H9 (cell line): ENCODE results near the gene ABCC11. TPM values are rescaled to one million over a fixed set of nuclear protein-coding genes. Genes with fewer than 3 reads are reported as not detected.

Experiments
- DNase-seq: peaks from one replicate; pipeline ENCODE4 v3.0.0-alpha.2; 2017
- H2AFZ ChIP-seq: one replicate; pipeline ENCODE4 v1.6.1; 2013; ENCODE audit warnings: mild to moderate bottlenecking, low read length, control low read depth, moderate library complexity
- H2AK5ac ChIP-seq: 2 replicates; pipeline ENCODE4 v1.6.1; 2013; ENCODE audit warnings: low read length, control low read depth, mixed read lengths; ENCODE audit not compliant: insufficient read length
- H2BK120ac ChIP-seq: one replicate; pipeline ENCODE4 v1.6.1; 2013; ENCODE audit warnings: low read depth, mild to moderate bottlenecking, low read length, control low read depth, inconsistent platforms; ENCODE audit not compliant: poor library complexity, severe bottlenecking
- H2BK12ac ChIP-seq: 2 replicates; pipeline ENCODE4 v1.6.1; 2013; ENCODE audit warnings: low read length, control low read depth, mixed read lengths, low read depth; ENCODE audit not compliant: insufficient read length
- H2BK15ac ChIP-seq: 2 replicates; pipeline ENCODE4 v1.6.1; 2013; ENCODE audit warnings: low read depth, low read length, control low read depth
- H2BK20ac ChIP-seq: one replicate; pipeline ENCODE4 v1.6.1; 2013; ENCODE audit warnings: low read depth, mild to moderate bottlenecking, low read length, control low read depth, inconsistent platforms; ENCODE audit not compliant: poor library complexity, severe bottlenecking
- H2BK5ac ChIP-seq: 2 replicates; pipeline ENCODE4 v1.6.1; 2013; ENCODE audit warnings: low read length, control low read depth, mixed read lengths; ENCODE audit not compliant: insufficient read length
- H3K14ac ChIP-seq: 2 replicates; pipeline ENCODE4 v1.6.1; 2013; ENCODE audit warnings: low read length, control low read depth; ENCODE audit not compliant: insufficient read depth
- H3K18ac ChIP-seq: 2 replicates; pipeline ENCODE4 v1.6.1; 2013; ENCODE audit warnings: low read depth, mild to moderate bottlenecking, mixed read lengths, low read length, control low read depth; ENCODE audit not compliant: insufficient read length
- H3K23ac ChIP-seq: 2 replicates; pipeline ENCODE4 v1.6.1; 2013; ENCODE audit warnings: low read length, control low read depth, mixed read lengths, low read depth; ENCODE audit not compliant: insufficient read length
- H3K23me2 ChIP-seq: 2 replicates; pipeline ENCODE4 v1.6.1; 2013; ENCODE audit warnings: low read depth, mild to moderate bottlenecking, mixed read lengths, low read length, control low read depth; ENCODE audit not compliant: insufficient read length, poor library complexity, severe bottlenecking
- H3K27ac ChIP-seq: 2 replicates; pipeline ENCODE4 v1.5.1; 2013; ENCODE audit warnings: low read length, control low read depth, mixed read lengths, low read depth; ENCODE audit not compliant: insufficient read length
- H3K27me3 ChIP-seq: 2 replicates; pipeline ENCODE4 v1.6.1; 2013; ENCODE audit warnings: low read length, control low read depth, inconsistent platforms; ENCODE audit not compliant: insufficient read depth
- H3K4ac ChIP-seq: 2 replicates; pipeline ENCODE4 v1.6.1; 2013; ENCODE audit warnings: low read depth, mild to moderate bottlenecking, control low read depth, inconsistent platforms, low read length, moderate library complexity
- H3K4me1 ChIP-seq: 2 replicates; pipeline ENCODE4 v1.6.1; 2013; ENCODE audit warnings: low read length, control low read depth, inconsistent platforms; ENCODE audit not compliant: insufficient read depth
- H3K4me2 ChIP-seq: 2 replicates; pipeline ENCODE4 v1.6.1; 2013; ENCODE audit warnings: low read length, control low read depth, mixed read lengths; ENCODE audit not compliant: insufficient read length, insufficient read depth
- H3K56ac ChIP-seq: 2 replicates; pipeline ENCODE4 v1.6.1; 2013; ENCODE audit warnings: low read depth, mild to moderate bottlenecking, mixed read lengths, low read length, control low read depth; ENCODE audit not compliant: insufficient read length
- H3K79me1 ChIP-seq: 2 replicates; pipeline ENCODE4 v1.6.1; 2013; ENCODE audit warnings: low read depth, mild to moderate bottlenecking, moderate library complexity, low read length, control low read depth, inconsistent platforms; ENCODE audit not compliant: insufficient read depth, poor library complexity, severe bottlenecking
- H3K79me2 ChIP-seq: 2 replicates; pipeline ENCODE4 v1.6.1; 2013; ENCODE audit warnings: low read length, control low read depth, inconsistent platforms; ENCODE audit not compliant: insufficient read depth
- H3K9ac ChIP-seq: 2 replicates; pipeline ENCODE4 v1.6.1; 2013; ENCODE audit warnings: low read length, control low read depth, mixed read lengths; ENCODE audit not compliant: insufficient read length; ENCODE audit errors: extremely low read depth
- H3K9me3 ChIP-seq: one replicate; pipeline ENCODE4 v1.6.1; 2013; ENCODE audit warnings: low read depth, low read length, inconsistent platforms; ENCODE audit not compliant: control insufficient read depth
- H3T11ph ChIP-seq: one replicate; pipeline ENCODE4 v1.6.1; 2013; ENCODE audit warnings: mild to moderate bottlenecking, low read length, control low read depth, inconsistent platforms
- H4K20me1 ChIP-seq: one replicate; pipeline ENCODE4 v1.6.1; 2013; ENCODE audit not compliant: control insufficient read depth, insufficient read length, insufficient read depth
- H4K5ac ChIP-seq: 2 replicates; pipeline ENCODE4 v1.6.1; 2013; ENCODE audit warnings: low read depth, mild to moderate bottlenecking, mixed read lengths, low read length, control low read depth; ENCODE audit not compliant: insufficient read length
- H4K8ac ChIP-seq: replicated peaks from 2 replicates; pipeline ENCODE4 v1.6.1; 2013; ENCODE audit warnings: low read length, control low read depth, mixed read lengths, low read depth; ENCODE audit not compliant: insufficient read length
- H4K91ac ChIP-seq: 2 replicates; pipeline ENCODE4 v1.6.1; 2013; ENCODE audit warnings: low read depth, mild to moderate bottlenecking, moderate library complexity, mixed read lengths, low read length, control low read depth; ENCODE audit not compliant: insufficient read length
- H3K27ac Mint-ChIP-seq, 3 experiments: 2 replicates in 2 of 3; 3 replicates in 1 of 3; pipeline ENCODE4 v1.8.0; 2020 to 2021; ENCODE audit warnings: mixed read lengths in 3 of 3, mild to moderate bottlenecking in 1 of 3, moderate library complexity in 1 of 3
- H3K27me3 Mint-ChIP-seq: 2 replicates; pipeline ENCODE4 v1.8.0; 2021; ENCODE audit warnings: low read depth, mild to moderate bottlenecking, moderate library complexity, mixed read lengths
- H3K36me3 Mint-ChIP-seq, 3 experiments: 2 replicates in 2 of 3; 3 replicates in 1 of 3; pipeline ENCODE4 v1.8.0; 2020 to 2021; ENCODE audit warnings: low read depth in 3 of 3, mixed read lengths in 3 of 3; ENCODE audit not compliant: insufficient read depth in 1 of 3
- H3K4me1 Mint-ChIP-seq, 2 experiments: 2 replicates each; pipeline ENCODE4 v1.8.0; 2020; ENCODE audit warnings: mixed read lengths in 2 of 2
- H3K4me3 Mint-ChIP-seq, 2 experiments: 2 replicates in 1 of 2; 3 replicates in 1 of 2; pipeline ENCODE4 v1.8.0; 2020 to 2021; ENCODE audit warnings: mild to moderate bottlenecking in 2 of 2, mixed read lengths in 2 of 2, moderate library complexity in 1 of 2
- H3K9me3 Mint-ChIP-seq, 2 experiments: 2 replicates in 1 of 2; 3 replicates in 1 of 2; pipeline ENCODE4 v1.8.0; 2020; ENCODE audit warnings: mild to moderate bottlenecking in 2 of 2, mixed read lengths in 2 of 2, moderate library complexity in 1 of 2
- whole genome bisulfite sequencing: extraction: QIAGEN DNeasy Blood & Tissue Kit; methylation state at CpG from one replicate; pipeline ENCODE4 v1.1.7; 2013; ENCODE audit warnings: missing lambda C conversion rate, low lambda C conversion rate, mixed read lengths; ENCODE audit not compliant: insufficient read length; ENCODE audit errors: extremely low coverage; 5-methylcytosine and 5-hydroxymethylcytosine counted together
- total RNA-seq: library from RNA; stranded (reverse); gene quantifications from 2 replicates; pipeline ENCODE4 v1.2.1, GENCODE V29; 2021
- TF ChIP-seq, protein P1 (sequence below): fragments of 200-600 bp; sonication (generic); conservative IDR thresholded peaks from 3 replicates; pipeline ENCODE4 v1.8.0; 2021; ENCODE audit warnings: antibody characterized with exemption, mild to moderate bottlenecking

ABCC11 gene
- total RNA-seq, 1 experiment from 2014 or later, result 0.33 TPM

DNA sequence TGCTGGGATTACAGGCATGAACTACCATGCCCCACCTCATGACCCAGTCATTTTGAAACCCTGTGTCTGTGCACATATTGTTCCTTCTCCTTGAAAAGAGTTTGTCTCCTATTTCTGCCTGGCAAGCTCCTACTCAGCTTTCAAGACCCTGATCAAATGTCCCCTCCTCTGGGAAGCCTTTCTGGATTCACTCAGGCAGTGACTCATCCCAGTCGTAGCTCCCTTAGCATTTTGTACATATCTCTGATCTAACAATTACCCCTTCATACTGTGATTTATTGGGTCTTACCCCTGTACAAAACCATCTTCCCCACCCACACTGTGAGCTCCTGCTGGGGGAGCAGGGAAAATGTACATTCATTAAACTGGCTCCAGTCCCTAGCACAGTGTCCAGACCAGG is 73.5 kb downstream of the ABCC11 start:
- Histone ChIP-seq H4K91ac (no peak overlapping the region), H2AK5ac (no peak overlapping the region), H3K14ac (no peak overlapping the region), H2BK15ac (no peak overlapping the region), H3K79me1 (no peaks in the 10 kb centered on the region), H3K79me2 (no peaks in the 10 kb centered on the region), H3K9me3 (no peaks in the 10 kb centered on the region), H3K23me2 (no peaks in the 10 kb centered on the region), H3K18ac (no peak overlapping the region), H3K23ac (no peak overlapping the region), H2BK120ac (no peak overlapping the region), H2BK20ac (no peak overlapping the region), H3T11ph (no peak overlapping the region), H3K27me3 (no peaks in the 10 kb centered on the region), H4K20me1 (no peaks in the 10 kb centered on the region), H3K4ac (no peak overlapping the region), H3K4me2 (no peak overlapping the region), H2BK5ac (no peak overlapping the region), H3K56ac (no peak overlapping the region), H2AFZ (no peak overlapping the region), H4K5ac (no peak overlapping the region), H2BK12ac (no peak overlapping the region), H4K8ac (no peak overlapping the region), H3K4me1 (no peaks in the 10 kb centered on the region), H3K9ac (no peak overlapping the region), H3K27ac (no peak overlapping the region)
- Mint-ChIP-seq H3K36me3 (no peaks in the 10 kb centered on the region), H3K9me3 (no peaks in the 10 kb centered on the region), H3K27me3 (no peaks in the 10 kb centered on the region), H3K4me3 (no peak overlapping the region), H3K27ac (no peak overlapping the region), H3K4me1 (no peaks in the 10 kb centered on the region; a peak in 1 of 4 replicates)
- TF ChIP-seq, protein P1, sequence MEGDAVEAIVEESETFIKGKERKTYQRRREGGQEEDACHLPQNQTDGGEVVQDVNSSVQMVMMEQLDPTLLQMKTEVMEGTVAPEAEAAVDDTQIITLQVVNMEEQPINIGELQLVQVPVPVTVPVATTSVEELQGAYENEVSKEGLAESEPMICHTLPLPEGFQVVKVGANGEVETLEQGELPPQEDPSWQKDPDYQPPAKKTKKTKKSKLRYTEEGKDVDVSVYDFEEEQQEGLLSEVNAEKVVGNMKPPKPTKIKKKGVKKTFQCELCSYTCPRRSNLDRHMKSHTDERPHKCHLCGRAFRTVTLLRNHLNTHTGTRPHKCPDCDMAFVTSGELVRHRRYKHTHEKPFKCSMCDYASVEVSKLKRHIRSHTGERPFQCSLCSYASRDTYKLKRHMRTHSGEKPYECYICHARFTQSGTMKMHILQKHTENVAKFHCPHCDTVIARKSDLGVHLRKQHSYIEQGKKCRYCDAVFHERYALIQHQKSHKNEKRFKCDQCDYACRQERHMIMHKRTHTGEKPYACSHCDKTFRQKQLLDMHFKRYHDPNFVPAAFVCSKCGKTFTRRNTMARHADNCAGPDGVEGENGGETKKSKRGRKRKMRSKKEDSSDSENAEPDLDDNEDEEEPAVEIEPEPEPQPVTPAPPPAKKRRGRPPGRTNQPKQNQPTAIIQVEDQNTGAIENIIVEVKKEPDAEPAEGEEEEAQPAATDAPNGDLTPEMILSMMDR, result no peak
- DNase-seq, result no peak
- WGBS, result no CpG with 5 or more reads among the region's 1 CpG
